Natural killer cell (primary cell): ENCODE measurements around the gene CLCA1. TPM values are rescaled to one million over a fixed set of nuclear protein-coding genes. Genes with fewer than 3 reads are reported as not detected.

Experiments
- ATAC-seq, 3 donors: fragments of 150-1000 bp in 2 of 3; fragments of 200-7000 bp in 1 of 3; cut with Tn5 transposase; 1 replicate in 1 of 3; 2 replicates in 2 of 3; pipeline ENCODE4 v1.10.0; 2021; ENCODE audit warnings: mild to moderate bottlenecking in 2 of 3, moderate library complexity in 2 of 3
- DNase-seq, 2 donors: peaks; one replicate each; pipeline versions ENCODE4 v3.0.0 to v3.0.0-alpha.2; 2013 to 2021; ENCODE audit warnings: mixed read lengths in 1 of 2
- H3K27ac ChIP-seq: one replicate; pipeline ENCODE4 v1.5.1; 2013; ENCODE audit warnings: mild to moderate bottlenecking, low read length
- H3K27me3 ChIP-seq: one replicate; pipeline ENCODE4 v1.6.1; 2013; ENCODE audit warnings: low read length; ENCODE audit not compliant: control insufficient read depth, insufficient read depth
- H3K36me3 ChIP-seq: one replicate; pipeline ENCODE4 v1.6.1; 2013; ENCODE audit warnings: low read length; ENCODE audit not compliant: control insufficient read depth, insufficient read depth
- H3K4me1 ChIP-seq: one replicate; pipeline ENCODE4 v1.6.1; 2013; ENCODE audit warnings: low read length; ENCODE audit not compliant: control insufficient read depth, insufficient read depth
- H3K4me3 ChIP-seq: one replicate; pipeline ENCODE4 v1.5.1; 2013; ENCODE audit warnings: low read length
- H3K9me3 ChIP-seq: one replicate; pipeline ENCODE4 v1.6.1; 2013; ENCODE audit warnings: low read length; ENCODE audit not compliant: control insufficient read depth, insufficient read depth
- H3K27ac Mint-ChIP-seq, 2 donors: one replicate each; pipeline ENCODE4 v1.8.0; 2022; ENCODE audit warnings: mild to moderate bottlenecking in 2 of 2, mixed read lengths in 2 of 2, moderate library complexity in 1 of 2
- H3K27me3 Mint-ChIP-seq, 2 donors: one replicate each; pipeline ENCODE4 v1.8.0; 2022; ENCODE audit warnings: low read depth in 2 of 2, mixed read lengths in 2 of 2
- H3K36me3 Mint-ChIP-seq: one replicate; pipeline ENCODE4 v1.8.0; 2022; ENCODE audit warnings: mixed read lengths
- H3K4me1 Mint-ChIP-seq, 2 donors: one replicate each; pipeline ENCODE4 v1.8.0; 2022; ENCODE audit warnings: mixed read lengths in 2 of 2
- H3K4me3 Mint-ChIP-seq: one replicate; pipeline ENCODE4 v1.8.0; 2022; ENCODE audit warnings: mild to moderate bottlenecking, moderate library complexity, mixed read lengths
- H3K9me3 Mint-ChIP-seq, 2 donors: one replicate each; pipeline ENCODE4 v1.8.0; 2022; ENCODE audit warnings: mixed read lengths in 2 of 2
- WGBS: methylation state at CpG from one replicate; pipeline ENCODE4 v1.1.7; 2013; ENCODE audit warnings: missing lambda C conversion rate; ENCODE audit not compliant: insufficient coverage; 5-methylcytosine and 5-hydroxymethylcytosine counted together
- intact Hi-C: fragments of 100-400 bp; cut with micrococcal nuclease; formaldehyde crosslinking; loops from one replicate; pipeline ENCODE4 v1.14.2; 2022
- total RNA-seq, 4 donors: library from RNA; stranded (reverse); fragments of 120-200 nt in 1 of 4; gene quantifications; one replicate each; pipeline versions ENCODE4 v1.2.3 to v1.2.4, GENCODE V29; 2013 to 2022
- TF ChIP-seq, protein P1 (sequence below): fragments of 200-600 bp; IDR thresholded peaks from one replicate; pipeline ENCODE4 v1.8.0; 2022; ENCODE audit warnings: antibody characterized with exemption

Gene CLCA1
- total RNA-seq, 3 donors from 2014 or later (not counting 1 experiment from before 2014, with no cell fraction given) = not detected

GRCh38 chr1:86546787-86547221, 78.1 kb downstream of the CLCA1 start, which contains the start of gene CLCA4:
CLCA4 (plus strand) TSS chr1:86547078; CDS start chr1:86547120, 42 bp downstream.
- ATAC-seq = no peak

DNA sequence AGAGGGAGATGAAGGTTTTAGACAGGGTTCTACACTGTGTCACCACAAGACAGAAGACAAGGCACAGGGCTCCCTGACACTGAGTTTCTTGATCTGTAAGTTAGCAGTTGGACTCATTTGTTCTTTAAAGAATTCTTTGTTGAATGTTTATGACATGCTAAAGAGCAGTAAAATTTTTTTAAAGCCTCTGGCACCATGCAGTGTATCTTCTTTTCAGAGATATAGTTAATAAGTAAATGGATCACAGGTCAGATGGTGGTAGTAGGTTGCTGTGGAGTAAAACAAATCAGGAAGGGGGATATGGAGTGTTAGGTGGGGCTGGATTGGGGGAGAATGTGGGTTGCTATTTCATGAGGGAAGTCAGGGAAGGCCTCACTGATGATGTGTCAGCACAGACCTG, 80.1 kb downstream of the CLCA1 start:
- no peaks in the 10 kb centered on the region for H3K9me3 ChIP-seq

More at GRCh38 chr1:86546787-86547221, 78.1 kb downstream of the CLCA1 start, which contains the start of gene CLCA4:
- H3K4me1 Mint-ChIP-seq = no peaks in the 10 kb centered on the region
- intact Hi-C loops = no loop called here
- no peaks in the 10 kb centered on the region for H3K9me3 Mint-ChIP-seq
- H3K36me3 Mint-ChIP-seq = no peaks in the 10 kb centered on the region
- H3K27me3 Mint-ChIP-seq = peaks cover 9 to 14% of the 10 kb centered on the region in 2 donors
- H3K27ac ChIP-seq = no peak within 1 kb of the TSS
- no peaks in the 10 kb centered on the region for H3K4me1 ChIP-seq
- no peak within 1 kb of the TSS for H3K4me3 ChIP-seq
- TF ChIP-seq, protein P1, sequence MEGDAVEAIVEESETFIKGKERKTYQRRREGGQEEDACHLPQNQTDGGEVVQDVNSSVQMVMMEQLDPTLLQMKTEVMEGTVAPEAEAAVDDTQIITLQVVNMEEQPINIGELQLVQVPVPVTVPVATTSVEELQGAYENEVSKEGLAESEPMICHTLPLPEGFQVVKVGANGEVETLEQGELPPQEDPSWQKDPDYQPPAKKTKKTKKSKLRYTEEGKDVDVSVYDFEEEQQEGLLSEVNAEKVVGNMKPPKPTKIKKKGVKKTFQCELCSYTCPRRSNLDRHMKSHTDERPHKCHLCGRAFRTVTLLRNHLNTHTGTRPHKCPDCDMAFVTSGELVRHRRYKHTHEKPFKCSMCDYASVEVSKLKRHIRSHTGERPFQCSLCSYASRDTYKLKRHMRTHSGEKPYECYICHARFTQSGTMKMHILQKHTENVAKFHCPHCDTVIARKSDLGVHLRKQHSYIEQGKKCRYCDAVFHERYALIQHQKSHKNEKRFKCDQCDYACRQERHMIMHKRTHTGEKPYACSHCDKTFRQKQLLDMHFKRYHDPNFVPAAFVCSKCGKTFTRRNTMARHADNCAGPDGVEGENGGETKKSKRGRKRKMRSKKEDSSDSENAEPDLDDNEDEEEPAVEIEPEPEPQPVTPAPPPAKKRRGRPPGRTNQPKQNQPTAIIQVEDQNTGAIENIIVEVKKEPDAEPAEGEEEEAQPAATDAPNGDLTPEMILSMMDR = no peak
- no peaks in the 10 kb centered on the region for H3K27me3 ChIP-seq
- no peak within 1 kb of the TSS for H3K27ac Mint-ChIP-seq
- no peak for DNase-seq
- no peaks in the 10 kb centered on the region for H3K9me3 ChIP-seq
- H3K4me3 Mint-ChIP-seq = no peak within 1 kb of the TSS
- no peaks in the 10 kb centered on the region for H3K36me3 ChIP-seq
- WGBS = no CpG with 5 or more reads among the region's 2 CpGs

More for the DNA sequence above, 80.1 kb downstream of the CLCA1 start:
- TF ChIP-seq, protein P1 = no peak
- Mint-ChIP-seq H3K9me3 (no peaks in the 10 kb centered on the region), H3K27me3 (peaks cover 6 to 14% of the 10 kb centered on the region in 2 donors), H3K27ac (no peak overlapping the region), H3K4me3 (no peak overlapping the region), H3K36me3 (no peaks in the 10 kb centered on the region), H3K4me1 (no peaks in the 10 kb centered on the region)
- H3K4me3 ChIP-seq = no peak overlapping the region
- no peaks in the 10 kb centered on the region for H3K4me1 ChIP-seq
- intact Hi-C loops = no loop called here
- DNase-seq (no peak), ATAC-seq (no peak)
- no peak overlapping the region for H3K27ac ChIP-seq
- H3K36me3 ChIP-seq = no peaks in the 10 kb centered on the region
- no peaks in the 10 kb centered on the region for H3K27me3 ChIP-seq

Other genes with a start within 250 kb of the CLCA1 start
- 100 to 1,000 TPM in 1 of 3 donors, 10 to 100 TPM in 2; 79.7 to 102 (median 82.0) TPM for gene ODF2L, start 72.6 kb upstream of the CLCA1 start, total RNA-seq
- not detected for gene CLCA2, start 44.8 kb upstream of the CLCA1 start, total RNA-seq
- gene CLCA4, start 78.2 kb downstream of the CLCA1 start, total RNA-seq = not detected
- 100 to 1,000 TPM in 2 of 3 donors, 10 to 100 TPM in 1; 98.1 to 114 (median 109) TPM for gene SH3GLB1, start 235.6 kb downstream of the CLCA1 start, total RNA-seq